Measurements from ENCODE around the gene TMEM269. TPM values are rescaled to one million over a fixed set of nuclear protein-coding genes. Genes with fewer than 3 reads are reported as not detected.

The TMEM269 gene
- total RNA-seq, 1 donor: 0.09 TPM

DNA sequence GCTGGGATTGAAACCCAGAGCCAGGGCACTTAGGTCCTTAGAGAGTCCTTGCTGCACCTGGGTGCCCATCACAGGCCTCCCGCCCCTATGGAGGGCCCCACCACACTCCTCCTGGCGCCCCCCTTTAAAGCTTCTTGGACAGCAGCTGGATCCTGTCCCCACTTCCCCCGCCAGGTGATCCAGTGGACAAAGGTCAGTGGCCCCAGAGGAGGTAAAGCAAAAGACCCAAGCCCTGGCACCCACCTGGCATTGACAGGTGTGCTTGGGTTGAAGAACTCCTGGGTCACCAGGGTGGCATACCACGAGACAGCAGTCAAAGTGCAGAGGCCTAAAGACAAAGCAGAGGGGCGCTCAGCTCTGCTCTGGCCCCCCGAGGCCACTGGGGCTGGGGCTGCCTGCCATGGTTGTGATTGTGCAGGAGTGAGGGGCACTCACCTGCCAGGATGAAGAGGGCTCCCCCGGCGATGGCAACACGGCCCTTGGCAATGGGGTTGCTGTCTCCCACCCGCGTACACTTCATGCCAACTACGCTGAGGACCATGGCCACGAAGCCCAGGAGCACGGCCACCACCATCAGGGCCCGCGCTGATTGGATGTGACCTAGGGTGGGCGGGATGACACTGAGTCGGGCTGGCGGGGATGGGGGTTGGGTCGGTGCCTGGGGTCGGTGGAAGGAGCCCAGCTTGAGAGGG, 46.7 kb upstream of the TMEM269 start:
- DNase-seq (ENCODE audit: low read depth): no peak
- no peak for TF ChIP-seq CTCF (IDR thresholded peaks at IDR 0.05; ENCODE audit: insufficient read depth, low read length)
- H3K4me3 ChIP-seq (ENCODE audit: low read depth, low read length): no peak overlapping the region

- no peak overlapping the region for H3K4me3 ChIP-seq (ENCODE audit: low read depth, low read length)
- no peak for TF ChIP-seq CTCF (IDR thresholded peaks at IDR 0.05; ENCODE audit: insufficient read depth, low read length)
- no peak for DNase-seq (ENCODE audit: low read depth)
These were observed 46.0 kb upstream of the TMEM269 start for GRCh38 chr1:42738678-42739226.

DNA sequence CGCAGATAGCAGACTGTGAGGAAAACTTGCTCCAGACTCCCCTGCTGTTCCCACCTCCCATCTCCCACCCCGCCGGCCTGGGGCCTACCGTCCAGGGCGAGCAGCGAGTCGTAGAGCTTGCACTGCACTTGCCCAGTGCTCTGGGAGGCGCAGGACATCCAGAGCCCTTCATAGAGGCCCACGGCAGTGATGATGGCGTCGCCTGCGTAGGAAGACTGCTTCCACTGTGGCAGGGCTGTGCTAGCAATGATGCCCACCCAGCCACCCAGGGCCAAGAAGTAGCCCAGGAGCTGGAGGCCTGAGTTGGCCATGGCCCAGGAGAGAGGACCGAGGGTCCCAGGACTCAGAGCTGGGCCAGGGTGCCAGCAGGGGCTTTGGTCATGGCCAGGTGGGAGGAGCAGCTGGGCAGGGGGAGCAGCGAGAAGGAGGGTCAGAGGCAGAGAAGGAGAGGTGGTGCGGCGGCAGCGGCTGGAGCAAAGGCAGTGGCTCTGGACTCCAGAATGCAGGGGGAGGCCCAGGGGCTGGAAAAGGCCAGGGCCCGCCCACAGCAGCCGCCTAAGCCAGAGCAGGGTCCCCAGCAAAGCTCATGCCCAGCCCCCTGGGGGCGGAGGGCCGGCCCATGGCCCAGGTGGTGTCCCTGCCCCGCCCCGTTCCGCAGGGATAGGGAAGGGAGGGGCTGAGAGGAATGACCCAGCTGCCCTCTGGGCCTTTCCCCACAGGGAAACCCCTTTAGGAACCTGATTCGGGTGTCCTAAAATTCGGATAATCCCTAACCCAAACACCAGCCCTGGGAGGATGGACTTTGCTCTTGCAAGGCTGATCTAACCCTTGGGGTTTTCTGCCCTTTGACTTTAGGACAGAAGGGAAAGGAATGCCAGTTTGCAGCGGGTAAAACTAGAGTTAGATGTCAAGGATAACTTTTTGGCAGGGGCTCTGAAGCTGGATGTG, 44.8 kb upstream of the TMEM269 start, which contains the start of gene CLDN19:
Gene CLDN19, minus strand, starts transcription at position 484 of the 948 bp plus-strand sequence. Its CDS starts 173 bp downstream, at position 311.
- no peak for DNase-seq (ENCODE audit: low read depth)
- no peak for TF ChIP-seq CTCF (IDR thresholded peaks at IDR 0.05; ENCODE audit: insufficient read depth, low read length)
- H3K4me3 ChIP-seq (ENCODE audit: low read depth, low read length): no peak within 1 kb of the TSS

DNA sequence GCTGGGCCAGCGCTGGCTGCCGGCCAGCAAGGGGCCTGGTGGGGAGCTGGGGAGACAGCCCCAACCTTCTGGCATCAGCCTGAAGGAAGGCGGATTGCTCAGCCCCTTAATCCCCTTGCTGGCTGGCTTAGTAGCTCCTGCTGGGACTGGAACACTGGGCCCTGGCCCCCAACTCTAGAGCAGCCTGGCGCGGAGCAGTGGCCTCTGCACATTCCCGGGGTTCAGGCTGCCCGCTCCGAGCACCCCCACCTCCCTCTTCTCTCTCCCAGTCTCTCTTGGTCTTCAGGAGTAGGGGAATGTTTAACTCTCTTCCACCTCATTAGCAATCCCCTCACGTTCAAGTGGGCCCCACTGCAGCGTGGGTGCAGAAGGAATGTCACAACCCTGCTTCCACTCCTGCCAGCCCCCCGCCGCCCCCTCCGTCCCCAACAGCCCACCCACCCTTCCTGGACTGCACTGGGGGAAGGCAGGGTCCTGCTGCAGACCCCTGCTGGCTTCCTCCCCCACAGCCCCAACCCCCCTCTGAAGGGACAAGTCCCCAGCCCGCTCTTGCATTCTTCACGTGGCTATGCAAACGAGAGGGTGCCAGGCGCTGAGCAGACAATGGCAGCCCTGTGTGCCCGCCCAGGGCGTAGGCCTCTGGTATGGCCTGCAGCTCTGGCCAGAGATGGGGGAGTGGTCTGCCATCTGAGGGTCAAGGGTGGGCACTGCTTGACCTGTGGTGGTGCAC, 43.8 kb upstream of the TMEM269 start:
- H3K4me3 ChIP-seq (ENCODE audit: low read depth, low read length): no peak overlapping the region
- DNase-seq (ENCODE audit: low read depth): no peak
- no peak for TF ChIP-seq CTCF (IDR thresholded peaks at IDR 0.05; ENCODE audit: insufficient read depth, low read length)

GRCh38 chr1:42741706-42742105, 43.1 kb upstream of the TMEM269 start:
- DNase-seq (ENCODE audit: low read depth): no peak
- TF ChIP-seq CTCF (IDR thresholded peaks at IDR 0.05; ENCODE audit: insufficient read depth, low read length): no peak
- H3K4me3 ChIP-seq (ENCODE audit: low read depth, low read length): no peak overlapping the region

GRCh38 chr1:42742141-42742540, 42.6 kb upstream of the TMEM269 start:
- no peak for DNase-seq (ENCODE audit: low read depth)
- no peak overlapping the region for H3K4me3 ChIP-seq (ENCODE audit: low read depth, low read length)
- TF ChIP-seq CTCF (IDR thresholded peaks at IDR 0.05; ENCODE audit: insufficient read depth, low read length): no peak
